Measurements from ENCODE around the gene PCDH20. TPM values are rescaled to one million over a fixed set of nuclear protein-coding genes. Genes with fewer than 3 reads are reported as not detected.
"Not testable (repeated sequence)": the region's sequence is repeated elsewhere in the genome, so short reads cannot be mapped to it uniquely, and the experiment has no call there.

The PCDH20 gene, protein sequence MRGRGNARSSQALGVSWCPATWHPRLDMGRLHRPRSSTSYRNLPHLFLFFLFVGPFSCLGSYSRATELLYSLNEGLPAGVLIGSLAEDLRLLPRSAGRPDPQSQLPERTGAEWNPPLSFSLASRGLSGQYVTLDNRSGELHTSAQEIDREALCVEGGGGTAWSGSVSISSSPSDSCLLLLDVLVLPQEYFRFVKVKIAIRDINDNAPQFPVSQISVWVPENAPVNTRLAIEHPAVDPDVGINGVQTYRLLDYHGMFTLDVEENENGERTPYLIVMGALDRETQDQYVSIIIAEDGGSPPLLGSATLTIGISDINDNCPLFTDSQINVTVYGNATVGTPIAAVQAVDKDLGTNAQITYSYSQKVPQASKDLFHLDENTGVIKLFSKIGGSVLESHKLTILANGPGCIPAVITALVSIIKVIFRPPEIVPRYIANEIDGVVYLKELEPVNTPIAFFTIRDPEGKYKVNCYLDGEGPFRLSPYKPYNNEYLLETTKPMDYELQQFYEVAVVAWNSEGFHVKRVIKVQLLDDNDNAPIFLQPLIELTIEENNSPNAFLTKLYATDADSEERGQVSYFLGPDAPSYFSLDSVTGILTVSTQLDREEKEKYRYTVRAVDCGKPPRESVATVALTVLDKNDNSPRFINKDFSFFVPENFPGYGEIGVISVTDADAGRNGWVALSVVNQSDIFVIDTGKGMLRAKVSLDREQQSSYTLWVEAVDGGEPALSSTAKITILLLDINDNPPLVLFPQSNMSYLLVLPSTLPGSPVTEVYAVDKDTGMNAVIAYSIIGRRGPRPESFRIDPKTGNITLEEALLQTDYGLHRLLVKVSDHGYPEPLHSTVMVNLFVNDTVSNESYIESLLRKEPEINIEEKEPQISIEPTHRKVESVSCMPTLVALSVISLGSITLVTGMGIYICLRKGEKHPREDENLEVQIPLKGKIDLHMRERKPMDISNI
- total RNA-seq, result 0.16 TPM

DNA sequence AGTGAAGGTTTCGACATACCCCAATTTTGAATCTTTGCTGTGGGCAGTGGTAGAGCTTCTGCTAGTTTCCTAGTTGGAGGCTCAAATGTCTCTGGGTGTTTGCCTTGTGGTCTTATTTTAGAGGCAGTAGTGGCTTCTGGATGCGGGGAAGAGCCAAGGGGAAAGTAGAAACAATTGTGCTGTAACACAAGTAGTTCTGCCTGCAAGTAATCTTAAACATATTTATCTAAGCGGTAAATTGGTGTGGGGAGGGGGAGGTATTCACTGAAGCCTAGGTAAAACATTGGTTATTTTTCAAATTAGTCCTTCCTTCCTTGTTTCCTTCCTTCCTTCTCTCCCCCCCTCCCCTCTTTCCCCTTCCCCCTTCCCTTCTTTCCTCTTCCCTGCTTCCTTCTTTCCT is at the start of gene PCDH20:
PCDH20 (minus strand) TSS at position 101 of the 400 bp plus-strand sequence. CDS start 691 bp downstream, outside the sequence.
- no peak for ATAC-seq

DNA sequence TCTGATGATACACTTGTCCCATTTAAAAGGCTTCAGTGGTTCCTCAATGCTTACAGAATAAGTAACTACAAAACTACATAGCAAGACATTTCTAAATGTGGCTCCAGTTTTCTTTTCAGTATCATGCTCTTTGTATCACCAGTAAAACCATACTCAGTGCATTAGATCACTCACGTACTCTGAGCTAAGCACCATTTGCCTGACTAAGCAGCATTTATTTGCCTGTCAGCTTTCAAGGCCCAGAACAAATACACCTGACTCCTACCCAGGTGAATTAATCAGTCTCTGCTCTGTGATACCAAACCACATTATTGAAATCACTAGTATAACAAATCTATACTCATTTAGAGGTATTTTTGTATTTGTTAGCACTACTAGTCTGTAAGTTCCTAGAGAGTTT is 47.4 kb upstream of the PCDH20 start:
- no peak for ATAC-seq

DNA sequence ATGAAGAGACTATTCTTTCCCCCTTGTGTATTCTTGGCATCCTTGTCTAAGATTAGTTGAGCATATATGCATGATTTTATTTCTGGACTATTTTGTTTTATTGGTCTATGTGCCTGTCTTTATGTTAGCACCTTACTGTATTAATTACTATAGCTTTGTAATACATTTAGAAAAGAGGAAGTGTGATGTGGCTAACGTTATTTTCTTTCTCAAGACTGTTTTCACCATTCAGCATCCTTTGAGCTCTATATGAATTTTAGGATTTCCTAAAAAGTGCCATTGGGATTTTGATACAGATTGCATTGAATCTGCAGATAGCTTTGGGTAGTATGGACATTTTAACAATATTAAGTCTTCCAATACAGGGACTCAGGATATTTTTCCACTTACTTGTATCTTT is 37.5 kb upstream of the PCDH20 start:
- no peak for ATAC-seq

DNA sequence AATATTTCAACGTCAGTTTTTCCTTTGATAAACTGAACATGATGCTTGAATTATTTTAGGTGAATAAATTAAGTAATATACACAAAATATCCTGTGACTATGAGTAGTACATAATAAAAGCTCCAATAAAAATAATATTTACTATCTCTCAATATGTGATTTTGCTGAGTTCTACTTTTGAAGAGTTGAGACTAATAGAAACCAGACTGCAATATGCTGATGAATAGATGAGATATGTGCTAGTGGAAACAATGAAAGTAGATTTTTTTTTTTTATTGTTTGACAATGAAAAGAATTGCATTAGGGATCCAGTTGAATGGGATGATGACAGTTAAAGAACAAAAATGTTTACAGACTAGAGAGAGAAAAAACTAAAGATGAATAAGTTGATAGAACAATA is 16.4 kb upstream of the PCDH20 start:
- ATAC-seq, result no peak

DNA sequence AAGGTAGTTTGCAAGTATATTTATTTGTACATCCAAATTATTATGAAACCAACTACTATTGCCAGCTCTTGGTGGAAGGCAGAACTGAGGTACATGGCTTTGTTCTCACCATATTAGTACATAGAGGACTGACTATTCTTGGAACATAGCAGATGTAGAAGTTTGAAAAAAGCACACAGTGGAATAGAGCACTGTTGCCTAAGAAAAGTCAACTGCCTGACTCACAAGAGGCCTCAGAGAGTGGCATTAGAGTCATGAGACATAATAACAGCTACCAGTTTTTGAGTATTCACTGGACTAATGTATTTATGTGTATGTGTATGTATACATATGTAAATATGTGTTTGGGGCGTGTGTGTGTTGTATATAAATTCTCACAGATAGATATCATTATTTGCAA is 8.3 kb upstream of the PCDH20 start:
- ATAC-seq, result no peak

DNA sequence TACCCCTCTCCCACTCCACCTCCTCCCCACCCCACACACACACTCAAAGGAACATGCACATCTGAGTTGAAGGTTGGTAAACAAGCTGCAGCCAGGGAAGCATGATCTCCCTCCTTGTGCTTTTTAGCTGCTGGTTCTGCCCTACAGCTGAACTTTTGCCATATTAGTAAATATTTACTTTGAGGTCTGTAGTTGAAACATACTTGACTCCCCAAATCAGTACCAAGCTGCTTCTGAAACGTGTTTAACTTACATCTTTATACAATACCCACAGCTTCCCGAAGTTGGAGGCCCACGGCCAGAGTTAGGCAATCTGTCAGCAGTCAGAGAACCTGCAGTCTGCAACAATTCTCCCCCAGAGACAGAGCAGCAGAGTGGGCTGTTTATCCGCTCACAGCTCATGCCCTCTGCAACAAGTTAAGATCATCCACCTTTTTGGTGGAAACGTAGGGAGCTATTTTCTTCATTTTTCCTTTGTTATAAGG is 1.5 kb upstream of the PCDH20 start:
- no peak for ATAC-seq

DNA sequence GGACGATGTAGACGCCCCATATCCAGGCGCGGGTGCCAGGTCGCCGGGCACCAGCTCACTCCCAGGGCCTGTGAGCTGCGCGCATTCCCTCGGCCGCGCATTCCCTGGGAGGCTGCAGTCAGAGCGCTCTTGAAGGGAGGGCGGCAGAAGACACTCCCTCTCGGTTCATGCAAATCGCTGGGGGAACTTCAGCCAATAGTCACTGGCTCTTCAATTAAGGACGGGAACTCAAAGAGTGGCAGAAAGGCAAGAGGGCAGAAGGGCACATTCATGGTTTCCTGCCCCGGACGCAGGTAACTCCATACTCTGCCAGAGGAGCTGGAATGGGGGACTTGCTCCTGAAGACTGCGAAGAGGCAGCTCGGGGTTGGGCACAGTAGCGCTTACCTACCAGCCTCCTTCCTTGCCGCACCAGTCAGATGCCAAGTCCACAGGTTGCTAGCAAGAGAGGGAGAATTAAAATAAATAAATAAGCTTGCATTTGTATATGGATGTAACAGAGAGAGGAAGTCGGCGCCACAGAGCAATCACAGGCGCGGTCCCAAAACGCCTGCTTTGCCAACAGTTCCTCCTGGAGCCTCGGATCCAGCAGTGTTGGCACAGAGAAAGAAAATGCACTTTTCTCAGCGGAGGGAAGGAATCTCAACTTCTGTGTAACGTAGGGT is 459 bp downstream of the PCDH20 start:
- ATAC-seq, result peak; percentile 88

DNA sequence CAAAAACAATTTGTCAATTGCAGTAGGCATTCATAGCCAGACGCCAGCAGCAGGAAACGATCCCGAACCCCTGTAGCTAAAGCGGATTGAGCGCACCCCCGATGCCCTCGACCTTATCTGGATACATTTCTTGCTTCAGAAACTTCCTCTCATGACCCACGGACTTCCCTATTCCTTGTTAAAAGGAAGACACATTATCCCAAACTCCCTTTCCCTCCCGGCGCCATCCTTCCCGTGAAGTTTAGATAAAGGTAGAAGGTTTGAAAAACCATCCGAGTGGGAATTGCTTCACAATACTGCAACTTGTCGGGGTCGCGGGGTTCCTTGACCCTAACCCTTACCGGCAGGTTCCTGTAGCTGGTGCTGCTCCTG is 977 bp downstream of the PCDH20 start:
- ATAC-seq, result no peak

DNA sequence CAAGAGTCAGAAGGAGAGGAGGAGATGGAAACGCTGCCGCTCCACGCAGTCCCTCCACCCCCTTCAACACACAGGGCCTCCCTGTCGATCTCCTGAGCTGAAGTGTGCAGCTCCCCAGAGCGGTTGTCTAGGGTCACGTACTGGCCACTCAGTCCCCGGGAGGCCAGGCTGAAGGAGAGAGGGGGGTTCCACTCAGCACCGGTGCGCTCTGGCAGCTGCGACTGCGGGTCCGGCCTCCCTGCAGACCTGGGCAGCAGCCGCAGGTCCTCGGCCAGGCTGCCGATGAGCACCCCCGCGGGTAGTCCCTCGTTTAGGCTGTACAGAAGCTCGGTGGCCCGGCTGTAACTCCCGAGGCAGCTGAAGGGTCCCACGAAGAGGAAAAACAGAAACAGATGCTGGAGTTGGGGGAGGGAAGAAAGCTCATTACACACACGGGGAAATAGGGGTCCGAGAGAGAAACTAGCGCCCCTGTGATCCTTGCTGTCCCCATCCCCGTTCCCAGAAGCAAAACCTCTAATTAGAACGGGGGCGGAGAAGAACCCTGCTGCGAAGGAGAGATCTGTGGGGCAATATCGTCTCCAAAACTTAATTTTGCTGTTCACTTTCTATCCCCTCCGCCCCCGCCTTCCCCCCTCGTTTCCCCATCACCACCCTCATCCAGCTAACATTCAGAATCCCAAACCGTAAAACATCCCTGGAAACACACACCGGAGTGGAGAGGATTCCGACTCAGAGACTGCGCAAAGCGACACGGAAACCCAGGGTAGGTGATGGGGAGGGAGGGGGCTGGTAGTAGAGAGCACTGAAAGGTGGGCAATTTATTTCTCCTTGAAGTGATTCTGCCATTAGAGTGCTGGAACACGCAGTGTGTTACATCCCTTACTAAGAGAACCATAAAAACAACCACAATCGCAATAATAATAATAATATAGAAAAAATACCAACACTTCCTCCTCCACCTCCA is 1.8 kb downstream of the PCDH20 start:
- ATAC-seq, result no peak

DNA sequence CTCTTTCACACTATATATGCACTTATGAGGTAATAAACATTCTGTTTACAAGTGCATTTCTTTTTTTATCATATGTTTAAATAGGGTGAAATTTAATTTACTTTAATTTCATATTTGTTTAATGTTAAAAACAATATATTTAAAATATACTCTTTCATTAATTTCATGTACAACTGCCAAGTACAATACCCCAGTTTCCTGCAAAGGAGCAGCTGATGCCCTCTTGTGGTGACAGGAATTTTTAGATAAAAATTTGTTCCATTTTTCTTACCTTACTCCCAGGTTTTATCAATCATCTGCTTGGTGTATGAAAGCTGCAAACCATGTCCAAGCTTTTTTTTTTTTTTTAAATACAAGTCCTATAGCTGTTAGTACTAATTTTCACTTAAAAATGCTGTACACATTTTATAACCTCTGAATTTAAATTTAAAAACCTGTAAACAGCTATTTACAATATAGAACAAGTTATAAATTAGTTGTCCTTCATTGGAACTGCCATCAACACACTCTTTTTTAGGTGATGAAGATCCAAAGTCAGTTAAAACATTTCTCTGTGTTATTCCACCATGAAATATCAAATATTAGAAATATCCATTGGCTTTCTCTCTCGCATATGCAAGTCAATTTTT is 4.9 kb downstream of the PCDH20 start:
- ATAC-seq, result no peak

DNA sequence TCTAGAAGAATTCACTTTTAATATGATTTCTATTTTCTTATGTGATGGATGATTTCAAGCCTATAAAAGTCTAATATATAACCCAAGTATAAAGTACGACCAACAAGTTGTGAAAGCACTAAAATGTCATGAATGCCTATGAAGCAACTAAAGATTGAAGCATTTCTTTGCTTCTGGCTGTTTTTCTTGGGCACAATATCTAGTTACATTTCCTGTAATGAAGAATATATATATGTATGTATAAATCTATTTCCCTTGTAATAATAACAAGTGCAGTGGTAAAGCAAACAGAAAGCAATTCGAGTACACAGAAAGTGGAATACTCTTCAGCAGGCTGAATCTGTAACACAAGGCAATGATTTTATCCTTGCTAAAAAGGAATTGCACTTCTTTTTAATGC is 5.4 kb downstream of the PCDH20 start:
- no peak for ATAC-seq

DNA sequence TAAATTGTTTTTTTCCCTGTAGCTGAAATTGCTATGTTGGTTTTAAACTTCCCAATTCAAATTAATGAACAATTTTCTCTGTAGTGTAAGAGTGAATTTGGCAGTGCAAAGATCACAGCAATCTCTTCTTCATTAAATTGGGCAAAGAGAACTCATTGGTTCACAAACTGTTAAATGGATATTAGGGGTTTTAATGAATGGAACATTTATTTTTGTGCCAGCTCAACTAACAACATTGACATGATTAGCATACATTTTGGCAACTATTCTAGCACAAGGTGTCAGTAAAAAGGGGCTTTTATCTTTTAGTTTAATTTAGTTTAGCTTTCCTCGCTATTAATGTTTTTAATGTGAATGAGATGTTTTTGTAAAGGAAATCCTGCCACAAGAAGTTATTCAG is 7.1 kb downstream of the PCDH20 start:
- no peak for ATAC-seq

DNA sequence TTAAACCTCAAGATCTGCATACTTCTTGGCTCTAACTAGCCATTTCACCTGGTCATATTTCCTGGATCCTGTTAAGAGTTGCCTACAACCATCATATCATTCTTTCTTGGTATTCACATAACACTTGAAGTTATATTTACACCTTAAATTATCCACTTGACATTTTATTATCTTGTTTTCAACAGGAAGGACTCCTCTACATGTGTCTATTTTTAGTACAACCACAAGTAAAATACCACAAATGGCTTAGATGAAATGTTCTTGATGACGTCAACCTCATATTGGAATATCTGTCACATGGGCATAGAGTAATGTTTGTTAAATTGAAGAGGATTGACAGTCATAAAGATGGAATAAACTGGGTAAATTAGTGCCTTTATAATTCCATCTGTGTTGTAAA is 9.4 kb downstream of the PCDH20 start:
- no peak for ATAC-seq

DNA sequence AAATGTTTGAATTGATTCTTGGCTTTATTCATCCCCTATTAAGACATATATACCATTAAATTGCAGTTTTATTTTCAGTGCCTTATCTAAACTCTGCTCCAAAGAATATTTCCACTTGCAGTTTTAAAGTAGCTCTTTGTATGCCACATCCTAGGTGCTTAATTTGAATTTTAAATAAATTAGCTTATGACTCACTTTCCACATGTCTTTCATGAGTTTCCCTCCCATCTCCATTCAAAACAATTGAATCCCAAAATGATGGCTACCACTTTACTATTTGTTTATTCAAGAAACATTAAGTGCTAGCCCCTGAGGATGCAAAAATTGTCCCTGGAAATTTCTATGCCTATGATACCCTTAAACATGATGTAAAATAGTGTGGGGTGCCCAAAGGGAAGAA is 19.5 kb downstream of the PCDH20 start:
- ATAC-seq, result no peak

DNA sequence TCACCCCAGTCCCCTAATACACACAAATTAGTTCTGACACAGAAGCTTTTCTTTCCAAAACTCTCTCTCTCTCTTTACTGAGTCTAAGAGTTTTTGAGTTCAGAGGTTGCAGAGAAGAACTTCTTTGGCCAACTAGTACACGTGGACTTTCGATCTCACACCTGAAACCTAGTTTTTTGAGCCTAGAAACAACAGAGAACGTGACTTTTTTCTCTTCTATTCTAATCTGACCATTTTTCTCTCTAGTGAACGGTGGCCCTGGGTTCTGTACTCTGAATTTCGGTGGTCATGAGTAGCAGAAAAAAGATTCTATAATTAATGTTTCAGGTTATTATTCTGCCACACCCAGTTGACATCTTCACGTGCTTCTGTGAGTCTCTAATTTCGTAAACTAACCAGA is 24.2 kb downstream of the PCDH20 start:
- ATAC-seq, result no peak

DNA sequence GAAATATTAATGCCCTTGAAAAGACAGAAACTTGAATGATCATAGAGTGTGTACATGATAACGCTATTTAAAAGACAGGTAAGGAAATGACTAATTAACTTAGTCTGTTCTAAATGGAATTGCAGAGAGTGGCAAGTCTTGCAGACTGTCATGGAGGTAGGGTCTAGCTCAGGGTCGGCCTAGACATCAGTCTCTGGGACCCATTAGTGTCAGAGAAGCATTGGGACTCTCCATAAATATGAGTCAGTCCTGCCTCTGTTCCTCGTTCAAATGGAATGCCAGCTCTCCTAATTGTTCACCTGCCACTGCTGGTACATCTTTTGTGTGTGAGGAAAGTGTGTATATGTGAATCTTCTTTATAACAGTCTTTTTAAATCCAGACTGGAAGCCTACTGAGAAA is 28.0 kb downstream of the PCDH20 start:
- no peak for ATAC-seq

DNA sequence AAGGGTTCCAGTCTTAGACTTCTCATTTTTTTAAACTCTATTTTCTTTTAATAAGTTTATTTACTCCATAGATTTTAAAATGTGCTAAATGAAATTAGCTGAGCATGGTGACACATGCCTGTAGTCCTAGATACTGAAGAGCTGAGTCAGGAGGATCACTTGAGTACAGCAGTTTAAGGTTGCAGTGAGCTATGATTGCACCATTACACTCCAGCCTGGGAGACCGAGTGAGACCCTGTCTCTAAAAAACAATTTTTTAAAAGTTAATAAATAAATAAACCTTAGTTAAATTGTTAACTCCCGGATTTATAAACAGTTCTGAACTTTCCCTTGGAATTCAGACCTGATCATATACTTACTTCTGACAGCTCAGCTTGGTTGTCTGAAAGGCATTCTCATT is 32.5 kb downstream of the PCDH20 start:
- ATAC-seq, result no peak

DNA sequence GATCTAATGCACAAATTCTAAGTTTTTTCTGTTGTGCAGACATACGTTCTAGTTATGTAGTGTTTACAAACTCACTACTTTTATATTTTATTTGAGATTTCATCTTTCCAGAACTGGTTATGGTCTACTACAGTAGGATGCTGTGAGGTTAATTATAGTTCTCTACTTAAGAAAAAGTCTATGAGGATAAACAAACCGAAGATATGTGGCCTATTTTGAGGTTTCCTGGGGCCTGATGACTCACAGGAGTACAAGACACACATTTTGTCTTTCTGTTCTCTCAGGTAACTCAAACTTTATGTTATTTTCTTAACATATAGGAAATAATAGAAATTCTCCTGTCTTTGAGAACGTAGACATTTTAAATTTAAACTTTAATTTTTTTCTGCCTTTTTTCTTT is 45.1 kb downstream of the PCDH20 start:
- ATAC-seq, result no peak

DNA sequence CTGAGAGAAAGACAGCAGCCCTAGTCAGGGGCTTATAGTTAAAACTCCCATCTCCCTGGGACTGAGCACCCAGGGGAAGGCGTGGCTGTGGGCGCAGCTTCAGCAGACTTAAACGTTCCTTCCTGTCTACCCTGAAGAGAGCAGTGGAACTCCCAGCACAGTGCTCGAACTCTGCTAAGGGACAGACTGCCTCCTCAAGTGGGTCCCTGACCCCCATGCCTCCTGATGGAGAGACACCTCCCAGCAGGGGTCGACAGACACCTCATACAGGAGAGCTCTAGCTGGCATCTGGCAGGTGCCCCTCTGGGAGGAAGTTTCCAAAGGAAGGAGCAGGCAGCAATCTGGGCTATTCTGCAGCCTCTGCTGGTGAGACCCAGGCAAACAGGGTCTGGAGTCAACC is 51.0 kb downstream of the PCDH20 start:
- ATAC-seq, result not testable (repeated sequence)

DNA sequence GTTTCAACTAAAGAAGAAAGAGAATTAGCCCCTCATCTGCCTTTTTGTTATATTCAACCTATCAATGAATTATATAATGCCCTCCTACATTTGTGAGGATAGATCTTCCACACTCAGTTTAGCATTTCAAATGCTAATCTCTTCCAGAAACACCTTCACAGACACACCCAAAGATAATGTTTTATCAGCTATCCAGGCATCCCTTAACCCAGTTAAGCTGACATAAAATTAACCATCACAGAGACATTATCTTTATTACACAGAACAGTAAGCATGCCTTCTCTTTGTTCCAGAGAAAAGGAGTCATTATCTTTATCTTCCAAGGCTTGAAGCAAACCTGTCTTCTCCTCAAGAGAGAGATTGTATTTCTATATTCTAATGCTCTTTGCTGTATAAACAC is 53.1 kb downstream of the PCDH20 start:
- no peak for ATAC-seq

Data from esophagus mucosa (tissue), 1 donor.